ENCODE data around the gene ZBTB18. TPM values are rescaled to one million over a fixed set of nuclear protein-coding genes. Genes with fewer than 3 reads are reported as not detected.

The ZBTB18 gene
- total and polyA plus RNA-seq, 2 donors (not counting 1 experiment from before 2014, with no cell fraction given) = 38.4 to 130 TPM

GRCh38 chr1:244082969-244083368 lies 31.9 kb downstream of the ZBTB18 start:
- ATAC-seq (ENCODE audit: low read depth) = no peak
- no peaks in the 10 kb centered on the region for H4K20me1 ChIP-seq (ENCODE audit: control insufficient read depth, insufficient read depth, low read length, poor library complexity, severe bottlenecking)

DNA sequence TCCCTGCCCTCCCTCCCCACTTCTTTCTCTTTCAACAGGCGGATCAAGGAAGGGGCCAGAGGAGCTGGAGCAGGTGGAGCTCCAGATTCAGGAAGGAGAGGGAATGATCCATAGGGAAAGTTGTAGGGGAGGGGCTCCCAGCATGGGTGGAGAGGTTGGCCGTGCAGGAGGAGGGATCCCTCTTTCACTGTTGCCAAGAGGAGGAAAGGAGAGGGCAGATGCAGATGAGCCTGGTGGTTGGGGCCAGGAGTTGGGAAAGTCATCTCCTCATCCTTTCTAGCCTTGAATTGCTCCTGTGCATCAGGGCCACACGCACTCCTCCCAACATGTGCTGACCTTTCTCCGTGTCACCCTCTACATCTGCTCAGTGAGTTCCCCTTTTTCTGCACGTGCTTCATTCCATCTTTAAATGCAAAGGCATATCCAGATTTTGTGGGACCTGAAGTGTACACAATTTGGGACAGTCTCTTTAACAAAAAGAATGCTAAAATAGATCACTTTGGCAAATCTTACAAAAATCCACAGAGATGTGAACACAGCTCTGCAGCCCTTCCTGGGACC lies 32.4 kb downstream of the ZBTB18 start:
- ATAC-seq (ENCODE audit: low read depth) (no peak), DNase-seq (no peak)
- TF ChIP-seq EZH2 (IDR thresholded peaks at IDR 0.05; ENCODE audit: borderline replicate concordance, insufficient read depth, low read depth, low read length, poor library complexity, severe bottlenecking) = no peak
- TF ChIP-seq, protein P1, sequence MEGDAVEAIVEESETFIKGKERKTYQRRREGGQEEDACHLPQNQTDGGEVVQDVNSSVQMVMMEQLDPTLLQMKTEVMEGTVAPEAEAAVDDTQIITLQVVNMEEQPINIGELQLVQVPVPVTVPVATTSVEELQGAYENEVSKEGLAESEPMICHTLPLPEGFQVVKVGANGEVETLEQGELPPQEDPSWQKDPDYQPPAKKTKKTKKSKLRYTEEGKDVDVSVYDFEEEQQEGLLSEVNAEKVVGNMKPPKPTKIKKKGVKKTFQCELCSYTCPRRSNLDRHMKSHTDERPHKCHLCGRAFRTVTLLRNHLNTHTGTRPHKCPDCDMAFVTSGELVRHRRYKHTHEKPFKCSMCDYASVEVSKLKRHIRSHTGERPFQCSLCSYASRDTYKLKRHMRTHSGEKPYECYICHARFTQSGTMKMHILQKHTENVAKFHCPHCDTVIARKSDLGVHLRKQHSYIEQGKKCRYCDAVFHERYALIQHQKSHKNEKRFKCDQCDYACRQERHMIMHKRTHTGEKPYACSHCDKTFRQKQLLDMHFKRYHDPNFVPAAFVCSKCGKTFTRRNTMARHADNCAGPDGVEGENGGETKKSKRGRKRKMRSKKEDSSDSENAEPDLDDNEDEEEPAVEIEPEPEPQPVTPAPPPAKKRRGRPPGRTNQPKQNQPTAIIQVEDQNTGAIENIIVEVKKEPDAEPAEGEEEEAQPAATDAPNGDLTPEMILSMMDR (IDR thresholded peaks at IDR 0.05) = no peak
- peaks cover 33% of the 10 kb centered on the region for H3K27me3 Mint-ChIP-seq
- no peak overlapping the region for H2AFZ ChIP-seq (ENCODE audit: insufficient read depth, low read depth, low read length, poor library complexity, severe bottlenecking)
- ChIA-PET POLR2A (no interaction called here), CTCF (no interaction called here)
- no peaks in the 10 kb centered on the region for H3K36me3 ChIP-seq (replicated peaks in 1 of 2; ENCODE audit: control extremely low read depth in 1 of 2, control insufficient read depth in 1 of 2, extremely low read depth in 1 of 2, insufficient read depth in 2 of 2, low read length in 1 of 2)
- no peak overlapping the region for H3K27ac Mint-ChIP-seq
- H4K20me1 ChIP-seq (ENCODE audit: control insufficient read depth, insufficient read depth, low read length, poor library complexity, severe bottlenecking) = no peaks in the 10 kb centered on the region
- 28% methylated on average over 4 of the region's 5 CpGs for WGBS (ENCODE audit: insufficient coverage)
- H3K4me1 ChIP-seq (ENCODE audit: control insufficient read depth in 2 of 2, insufficient read depth in 2 of 2, low read length in 2 of 2) = peaks cover 12 to 15% of the 10 kb centered on the region in 2 donors
- H3K4me3 ChIP-seq (ENCODE audit: control extremely low read depth in 1 of 5, extremely low read depth in 1 of 5, insufficient read depth in 1 of 5, low read depth in 2 of 5, low read length in 4 of 5) = no peak overlapping the region
- H3K4me3 Mint-ChIP-seq = no peak overlapping the region
- H3K27me3 ChIP-seq (replicated peaks in 1 of 4; ENCODE audit: control extremely low read depth in 1 of 4, control insufficient read depth in 3 of 4, insufficient read depth in 4 of 4, low read length in 3 of 4) = peaks cover 0 to 19% (median 5%) of the 10 kb centered on the region in 4 experiments
- no peak overlapping the region for H3K4me2 ChIP-seq (replicated peaks; ENCODE audit: low read depth, low read length, poor library complexity, severe bottlenecking)
- H3K4me1 Mint-ChIP-seq = peaks cover 11% of the 10 kb centered on the region
- peaks cover 2% of the 10 kb centered on the region for H3K79me2 ChIP-seq (ENCODE audit: control insufficient read depth, insufficient read depth, low read length)
- no peaks in the 10 kb centered on the region for H3K9me3 Mint-ChIP-seq (ENCODE audit: insufficient read depth)
- no peaks in the 10 kb centered on the region for H3K9me3 ChIP-seq (ENCODE audit: control extremely low read depth in 1 of 3, control insufficient read depth in 2 of 3, insufficient read depth in 1 of 3, low read length in 2 of 3)
- no peak overlapping the region for H3K27ac ChIP-seq (ENCODE audit: low read length in 2 of 2)
- intact Hi-C loops (cut with micrococcal nuclease) = no loop called here
- no peak overlapping the region for H3K9ac ChIP-seq (ENCODE audit: low read length)

More at GRCh38 chr1:244082969-244083368, 31.9 kb downstream of the ZBTB18 start:
- DNase-seq = no peak
- Histone ChIP-seq H3K27ac (ENCODE audit: low read length in 2 of 2) (no peak overlapping the region), H3K9me3 (ENCODE audit: control extremely low read depth in 1 of 3, control insufficient read depth in 2 of 3, insufficient read depth in 1 of 3, low read length in 2 of 3) (no peaks in the 10 kb centered on the region), H3K27me3 (replicated peaks in 1 of 4; ENCODE audit: control extremely low read depth in 1 of 4, control insufficient read depth in 3 of 4, insufficient read depth in 4 of 4, low read length in 3 of 4) (peaks cover 0 to 19% (median 5%) of the 10 kb centered on the region in 4 experiments), H2AFZ (ENCODE audit: insufficient read depth, low read depth, low read length, poor library complexity, severe bottlenecking) (no peak overlapping the region), H3K4me2 (replicated peaks; ENCODE audit: low read depth, low read length, poor library complexity, severe bottlenecking) (no peak overlapping the region), H3K4me1 (ENCODE audit: control insufficient read depth in 2 of 2, insufficient read depth in 2 of 2, low read length in 2 of 2) (peaks cover 17 to 20% of the 10 kb centered on the region in 2 donors), H3K79me2 (ENCODE audit: control insufficient read depth, insufficient read depth, low read length) (peaks cover 2% of the 10 kb centered on the region), H3K36me3 (replicated peaks in 1 of 2; ENCODE audit: control extremely low read depth in 1 of 2, control insufficient read depth in 1 of 2, extremely low read depth in 1 of 2, insufficient read depth in 2 of 2, low read length in 1 of 2) (no peaks in the 10 kb centered on the region), H3K9ac (ENCODE audit: low read length) (no peak overlapping the region), H3K4me3 (ENCODE audit: control extremely low read depth in 1 of 5, extremely low read depth in 1 of 5, insufficient read depth in 1 of 5, low read depth in 2 of 5, low read length in 4 of 5) (no peak overlapping the region)
- POLR2A ChIA-PET = no interaction called here
- Mint-ChIP-seq H3K27ac (no peak overlapping the region), H3K4me3 (no peak overlapping the region), H3K9me3 (ENCODE audit: insufficient read depth) (no peaks in the 10 kb centered on the region), H3K27me3 (peaks cover 33% of the 10 kb centered on the region), H3K4me1 (peaks cover 15% of the 10 kb centered on the region)
- TF ChIP-seq EZH2 (IDR thresholded peaks at IDR 0.05; ENCODE audit: borderline replicate concordance, insufficient read depth, low read depth, low read length, poor library complexity, severe bottlenecking) = no peak
- TF ChIP-seq, protein P1 (IDR thresholded peaks at IDR 0.05) = no peak
- intact Hi-C loops (cut with micrococcal nuclease) = no loop called here
- CTCF ChIA-PET = no interaction called here
- 94% methylated on average over 2 of the region's 3 CpGs for WGBS (ENCODE audit: insufficient coverage)

Data from B cell (primary cell).